T-helper 17 cell (primary cell): ENCODE data around the gene C20orf96. TPM values are rescaled to one million over a fixed set of nuclear protein-coding genes. Genes with fewer than 3 reads are reported as not detected.
"Not testable (repeated sequence)": the region's sequence is repeated elsewhere in the genome, so short reads cannot be mapped to it uniquely, and the experiment has no call there.

Experiments used
- ATAC-seq: fragments of 150-1000 bp; cut with Tn5 transposase; 2 replicates; pipeline ENCODE4 v1.10.0; 2021; ENCODE audit warnings: mild to moderate bottlenecking, moderate library complexity
- DNase-seq, 3 donors: peaks; one replicate each; pipeline versions ENCODE4 v3.0.0 to v3.0.0-alpha.2; 2020 to 2021
- H3K9me3 ChIP-seq: one replicate; pipeline ENCODE4 v1.7.0; 2013; ENCODE audit warnings: low read length, mild to moderate bottlenecking; ENCODE audit not compliant: control insufficient read depth, poor library complexity, severe bottlenecking
- H3K27ac Mint-ChIP-seq: one replicate; pipeline ENCODE4 v1.8.0; 2022; ENCODE audit warnings: mild to moderate bottlenecking, moderate library complexity, mixed read lengths
- H3K27me3 Mint-ChIP-seq: one replicate; pipeline ENCODE4 v1.8.0; 2022; ENCODE audit warnings: mixed read lengths
- H3K36me3 Mint-ChIP-seq: one replicate; pipeline ENCODE4 v1.8.0; 2022; ENCODE audit warnings: low read depth, mixed read lengths
- H3K4me1 Mint-ChIP-seq: one replicate; pipeline ENCODE4 v1.8.0; 2022; ENCODE audit warnings: mild to moderate bottlenecking, mixed read lengths
- H3K4me3 Mint-ChIP-seq: one replicate; pipeline ENCODE4 v1.8.0; 2022; ENCODE audit warnings: mild to moderate bottlenecking, moderate library complexity, mixed read lengths
- total RNA-seq, 4 donors: library from RNA in 2 of 4; stranded (reverse) in 2 of 4; gene quantifications; one replicate each; pipeline ENCODE4 v1.2.3 and lab custom pipeline; 2022 to 2026

Gene C20orf96
- total RNA-seq, 2 donors from 2014 or later = 2.4 to 2.7 TPM

- Mint-ChIP-seq H3K27me3 (peaks cover 20% of the 10 kb centered on the region), H3K36me3 (no peaks in the 10 kb centered on the region), H3K27ac (no peak overlapping the region), H3K4me1 (peaks cover 18% of the 10 kb centered on the region), H3K4me3 (no peak overlapping the region)
- DNase-seq = no peak
- no peaks in the 10 kb centered on the region for H3K9me3 ChIP-seq
- no peak for ATAC-seq
Observed at GRCh38 chr20:259981-260380, 30.6 kb downstream of the C20orf96 start.

- H3K4me3 Mint-ChIP-seq = peak overlapping the region; percentile 63
- peak overlapping the region; percentile 86 for H3K27ac Mint-ChIP-seq
- no peak for ATAC-seq
- H3K27me3 Mint-ChIP-seq = peaks cover 20% of the 10 kb centered on the region
- peaks cover 18% of the 10 kb centered on the region for H3K4me1 Mint-ChIP-seq
- H3K9me3 ChIP-seq = no peaks in the 10 kb centered on the region
- no peaks in the 10 kb centered on the region for H3K36me3 Mint-ChIP-seq
- DNase-seq = no peak
Observed at GRCh38 chr20:258963-259362, 31.6 kb downstream of the C20orf96 start.

- Mint-ChIP-seq H3K27me3 (peaks cover 20% of the 10 kb centered on the region), H3K4me3 (peak overlapping the region; percentile 25), H3K36me3 (no peaks in the 10 kb centered on the region), H3K4me1 (peaks cover 18% of the 10 kb centered on the region), H3K27ac (peak overlapping the region; percentile 86)
- ATAC-seq = no peak
- DNase-seq = no peak
- H3K9me3 ChIP-seq = no peaks in the 10 kb centered on the region
Observed at GRCh38 chr20:258269-258858, 32.2 kb downstream of the C20orf96 start.

DNA sequence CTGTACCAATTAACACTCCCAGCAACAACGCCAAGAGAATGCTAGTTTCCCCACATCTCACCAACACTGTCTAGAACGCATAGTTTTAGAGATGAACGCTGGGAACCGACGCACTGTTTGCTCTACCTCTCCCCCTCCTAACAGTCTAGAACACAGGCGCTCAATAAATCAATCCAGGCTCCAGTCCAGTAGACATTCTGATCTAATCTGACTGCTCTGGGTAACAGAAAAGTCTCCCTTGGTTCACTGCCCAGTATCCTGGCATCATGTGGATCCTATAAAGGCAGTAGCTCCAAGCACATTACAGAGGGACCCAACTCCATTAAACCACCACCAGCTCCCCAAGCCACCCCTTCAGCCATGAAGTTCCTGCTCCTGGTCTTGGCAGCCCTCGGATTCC is 33.1 kb downstream of the C20orf96 start, which contains the start of gene DEFB132:
DEFB132 (plus strand) TSS at position 306 of the 400 bp plus-strand sequence; CDS start at position 361, 55 bp downstream.
- Mint-ChIP-seq H3K4me3 (peak within 1 kb of the TSS; percentile 25), H3K27ac (peak within 1 kb of the TSS; percentile 86), H3K27me3 (peaks cover 20% of the 10 kb centered on the region), H3K4me1 (peaks cover 18% of the 10 kb centered on the region), H3K36me3 (no peaks in the 10 kb centered on the region)
- DNase-seq (no peak), ATAC-seq (no peak)
- H3K9me3 ChIP-seq = no peaks in the 10 kb centered on the region

- ATAC-seq, H3K36me3 Mint-ChIP-seq, H3K27ac Mint-ChIP-seq, H3K9me3 ChIP-seq, H3K4me3 Mint-ChIP-seq, DNase-seq: not testable (repeated sequence)
- Mint-ChIP-seq H3K4me1 (peaks cover 11% of the 10 kb centered on the region), H3K27me3 (peaks cover 13% of the 10 kb centered on the region)
Observed at GRCh38 chr20:253447-253846, 37.1 kb downstream of the C20orf96 start.

DNA sequence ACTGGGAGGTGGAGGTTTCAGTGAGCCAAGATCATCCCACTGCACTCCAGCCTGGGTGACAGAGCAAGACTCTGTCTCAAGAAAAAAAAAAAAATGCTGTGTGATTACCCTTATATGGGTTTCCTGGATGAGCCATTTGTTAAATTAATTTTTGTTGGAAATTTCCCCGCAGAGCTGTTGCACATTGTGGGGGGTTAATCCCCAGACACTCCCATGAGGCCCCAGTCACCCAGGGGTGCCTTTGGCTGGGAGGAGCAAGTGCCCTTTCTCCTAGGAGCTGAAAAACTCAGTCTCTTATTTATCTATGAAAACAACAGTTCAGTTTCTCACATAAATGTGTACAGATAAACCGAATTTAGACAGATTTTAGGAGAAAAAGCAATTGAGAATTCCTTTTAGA is 37.7 kb downstream of the C20orf96 start:
- H3K27ac Mint-ChIP-seq = no peak overlapping the region

GRCh38 chr20:251354-251753 is 39.2 kb downstream of the C20orf96 start:
- H3K27me3 Mint-ChIP-seq = peaks cover 5% of the 10 kb centered on the region
- ATAC-seq = no peak
- DNase-seq = no peak

More for the DNA sequence above, 37.7 kb downstream of the C20orf96 start:
- H3K4me1 Mint-ChIP-seq = peaks cover 5% of the 10 kb centered on the region
- no peaks in the 10 kb centered on the region for H3K9me3 ChIP-seq
- H3K4me3 Mint-ChIP-seq = no peak overlapping the region
- ATAC-seq = no peak
- H3K27me3 Mint-ChIP-seq = peaks cover 10% of the 10 kb centered on the region
- H3K36me3 Mint-ChIP-seq = no peaks in the 10 kb centered on the region
- DNase-seq = no peak

DNA sequence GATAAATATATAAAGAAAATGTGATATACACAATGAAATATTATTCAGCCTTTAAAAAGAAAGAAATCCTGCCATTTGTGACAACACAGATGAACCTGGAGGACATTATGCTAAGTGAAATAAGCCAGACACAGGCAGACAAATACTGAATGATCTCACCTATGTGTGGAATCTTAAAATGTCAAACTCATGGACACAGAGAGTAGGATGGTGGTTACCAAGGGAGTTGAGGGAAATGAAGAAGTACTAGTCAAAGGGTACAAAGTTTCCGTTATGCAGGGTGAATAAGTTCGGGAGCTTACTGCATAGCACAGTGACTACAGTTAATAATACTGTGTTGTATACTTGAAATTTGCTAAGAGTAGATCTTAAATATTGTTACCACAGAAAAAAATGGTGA is 47.6 kb downstream of the C20orf96 start:
- Mint-ChIP-seq H3K27me3 (peaks cover 25% of the 10 kb centered on the region), H3K4me3 (no peak overlapping the region), H3K27ac (no peak overlapping the region), H3K36me3 (peaks cover 2% of the 10 kb centered on the region), H3K4me1 (peaks cover 12% of the 10 kb centered on the region)
- ATAC-seq = no peak
- DNase-seq = no peak
- H3K9me3 ChIP-seq = no peaks in the 10 kb centered on the region

More at GRCh38 chr20:251354-251753, 39.2 kb downstream of the C20orf96 start:
- Mint-ChIP-seq H3K36me3 (no peaks in the 10 kb centered on the region), H3K4me3 (no peak overlapping the region), H3K4me1 (peaks cover 3% of the 10 kb centered on the region), H3K27ac (no peak overlapping the region)
- no peaks in the 10 kb centered on the region for H3K9me3 ChIP-seq

- H3K36me3 Mint-ChIP-seq = peaks cover 2% of the 10 kb centered on the region
- peak overlapping the region; percentile 68 for H3K27ac Mint-ChIP-seq
- peaks cover 14% of the 10 kb centered on the region for H3K4me1 Mint-ChIP-seq
- no peak for DNase-seq
- H3K9me3 ChIP-seq = no peaks in the 10 kb centered on the region
- H3K4me3 Mint-ChIP-seq = peak overlapping the region; percentile 90
- ATAC-seq = peak; percentile 33
- H3K27me3 Mint-ChIP-seq = peaks cover 23% of the 10 kb centered on the region
Observed at GRCh38 chr20:237929-238328, 52.6 kb downstream of the C20orf96 start.

DNA sequence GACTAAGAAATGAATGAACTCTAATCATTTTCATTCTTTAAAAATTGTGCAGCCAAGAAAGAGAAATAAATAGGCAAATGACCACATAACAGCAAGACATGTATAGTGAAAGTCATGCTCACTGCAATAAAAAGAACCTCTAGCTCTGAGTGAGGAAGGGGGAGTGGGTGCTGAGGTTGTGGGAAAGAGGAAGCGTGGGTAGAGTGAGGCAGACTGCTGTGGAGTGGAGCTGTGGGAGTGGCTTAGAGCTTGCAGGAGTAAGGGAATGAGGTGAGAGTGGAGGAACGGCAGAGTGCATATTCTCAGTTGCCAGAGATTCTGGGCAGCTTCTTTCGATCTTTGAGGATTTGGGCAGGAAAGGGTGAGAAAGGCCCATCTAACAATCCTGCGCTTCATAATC is 53.1 kb downstream of the C20orf96 start:
- Mint-ChIP-seq H3K27ac (peak overlapping the region; percentile 68), H3K27me3 (peaks cover 18% of the 10 kb centered on the region)
- ATAC-seq = peak; percentile 68

DNA sequence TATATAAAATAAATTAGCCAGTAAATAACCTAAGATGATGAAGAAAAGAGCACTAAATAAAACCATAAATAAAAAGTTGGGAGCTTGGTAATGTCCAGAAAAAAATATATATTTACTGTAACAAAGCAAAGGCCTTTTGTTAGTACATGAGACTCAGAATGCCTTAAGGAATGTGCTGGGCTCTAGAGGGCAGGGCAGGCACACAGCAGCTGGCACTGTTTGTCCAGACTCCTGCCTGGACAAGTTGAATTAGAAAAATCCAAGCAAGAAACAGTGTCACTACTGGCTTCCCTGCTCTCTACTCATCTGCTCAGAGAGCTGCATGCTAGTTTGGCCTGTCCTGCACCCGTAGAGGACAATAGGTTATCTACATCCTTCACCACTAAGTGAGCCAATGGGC is 54.7 kb downstream of the C20orf96 start:
- ATAC-seq (no peak), DNase-seq (no peak)
- peaks cover 17% of the 10 kb centered on the region for H3K27me3 Mint-ChIP-seq
- H3K27ac Mint-ChIP-seq = no peak overlapping the region
- H3K9me3 ChIP-seq = no peaks in the 10 kb centered on the region
- H3K4me3 Mint-ChIP-seq = no peak overlapping the region
- peaks cover 2% of the 10 kb centered on the region for H3K36me3 Mint-ChIP-seq
- peaks cover 14% of the 10 kb centered on the region for H3K4me1 Mint-ChIP-seq

More for the DNA sequence above, 53.1 kb downstream of the C20orf96 start:
- DNase-seq = no peak
- Mint-ChIP-seq H3K36me3 (peaks cover 2% of the 10 kb centered on the region), H3K4me1 (peaks cover 14% of the 10 kb centered on the region), H3K4me3 (peak overlapping the region; percentile 90)
- H3K9me3 ChIP-seq = no peaks in the 10 kb centered on the region

- peaks cover 7% of the 10 kb centered on the region for H3K4me1 Mint-ChIP-seq
- ATAC-seq = peak; percentile 41
Observed at GRCh38 chr20:227439-228105, 63.0 kb downstream of the C20orf96 start.

DNA sequence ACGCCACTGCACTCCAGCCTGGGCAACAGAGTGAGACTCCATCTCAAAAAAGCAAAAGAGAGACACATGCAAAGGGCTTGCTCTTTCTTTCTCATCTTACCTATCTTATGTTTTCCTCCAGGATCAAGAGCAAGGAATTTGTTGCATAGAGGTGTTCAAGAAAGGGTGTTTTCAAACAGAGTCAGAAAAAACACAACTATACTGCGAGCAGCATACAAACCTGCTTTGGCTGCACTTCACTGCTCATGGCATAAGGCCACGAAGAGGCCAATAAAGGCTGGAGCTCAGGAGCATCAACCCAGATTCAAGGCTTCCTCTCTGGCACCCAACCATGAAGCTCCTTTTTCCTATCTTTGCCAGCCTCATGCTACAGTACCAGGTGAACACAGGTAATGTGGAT is 63.6 kb downstream of the C20orf96 start, which contains the start of gene DEFB129:
DEFB129 (plus strand) TSS at position 301 of the 400 bp plus-strand sequence; CDS start at position 332, 31 bp downstream.
- no peak for ATAC-seq

More at GRCh38 chr20:227439-228105, 63.0 kb downstream of the C20orf96 start:
- H3K9me3 ChIP-seq = no peaks in the 10 kb centered on the region
- Mint-ChIP-seq H3K27me3 (peaks cover 31% of the 10 kb centered on the region), H3K27ac (peak overlapping the region; percentile 53), H3K36me3 (no peaks in the 10 kb centered on the region), H3K4me3 (no peak overlapping the region)
- no peak for DNase-seq

More for the DNA sequence above, 63.6 kb downstream of the C20orf96 start, which contains the start of gene DEFB129:
- no peaks in the 10 kb centered on the region for H3K9me3 ChIP-seq
- Mint-ChIP-seq H3K27me3 (peaks cover 37% of the 10 kb centered on the region), H3K27ac (peak within 1 kb of the TSS; percentile 53), H3K36me3 (no peaks in the 10 kb centered on the region), H3K4me1 (peaks cover 7% of the 10 kb centered on the region), H3K4me3 (no peak within 1 kb of the TSS)
- DNase-seq = no peak
